K562 (cell line): ENCODE data around the gene FKRP. TPM values are rescaled to one million over a fixed set of nuclear protein-coding genes. Genes with fewer than 3 reads are reported as not detected.

Source experiments
- ATF7 ChIP-seq: fragments of 450-650 bp; IDR thresholded peaks from 2 replicates; pipeline ENCODE4 v1.7.1; 2014; ENCODE audit warnings: mild to moderate bottlenecking, moderate library complexity
- CREB3L1 ChIP-seq: fragments of 450-650 bp; IDR thresholded peaks from 2 replicates; pipeline ENCODE4 v1.6.1; 2014; ENCODE audit warnings: low read depth, mild to moderate bottlenecking, moderate library complexity, borderline replicate concordance
- CREM ChIP-seq: IDR thresholded peaks from 2 replicates; pipeline ENCODE4 v1.6.1; 2014; ENCODE audit warnings: antibody characterized with exemption, low read depth
- CTBP1 ChIP-seq: fragments of 450-650 bp; IDR thresholded peaks from 2 replicates; pipeline ENCODE4 v1.6.1; 2016; ENCODE audit warnings: borderline replicate concordance
- DACH1 ChIP-seq: fragments of 450-650 bp; IDR thresholded peaks from 2 replicates; pipeline ENCODE4 v1.6.1; 2018; ENCODE audit not compliant: partially characterized antibody
- DEAF1 ChIP-seq: fragments of 450-650 bp; formaldehyde crosslinking; IDR thresholded peaks from 2 replicates; pipeline ENCODE4 v1.4.0; 2020; ENCODE audit warnings: mild to moderate bottlenecking, moderate library complexity
- ETV1 ChIP-seq: fragments of 450-650 bp; conservative IDR thresholded peaks from 2 replicates; pipeline ENCODE4 v1.6.1; 2016; ENCODE audit warnings: missing genetic modification characterization, control low read depth, low read depth, missing compliant biosample characterization
- GABPB1 ChIP-seq: sonication (generic); formaldehyde crosslinking; IDR thresholded peaks from 2 replicates; pipeline ENCODE4 v1.8.0; 2022; ENCODE audit warnings: mild to moderate bottlenecking, missing genetic modification reagents
- GATA2 ChIP-seq: sonication (generic); formaldehyde crosslinking; IDR thresholded peaks from 2 replicates; pipeline ENCODE4 v1.4.0; 2020; ENCODE audit warnings: mild to moderate bottlenecking, missing genetic modification reagents
- MAZ ChIP-seq, 2 experiments: fragments of 450-650 bp in 1 of 2; sonication (generic) in 1 of 2; formaldehyde crosslinking; IDR thresholded peaks in 1 of 2; conservative IDR thresholded peaks in 1 of 2; 2 replicates each; pipeline versions ENCODE4 v1.4.0 to v1.5.0; 2020; ENCODE audit warnings: mild to moderate bottlenecking in 1 of 2, missing genetic modification reagents in 1 of 2
- SPI1 ChIP-seq: IDR thresholded peaks from 2 replicates; pipeline ENCODE4 v1.6.1; 2011; ENCODE audit warnings: low read depth, low read length, control low read depth, borderline replicate concordance
- TEAD4 ChIP-seq, 2 experiments: sonication (generic) in 1 of 2; formaldehyde crosslinking in 1 of 2; IDR thresholded peaks; 2 replicates each; pipeline versions ENCODE4 v1.6.1 to v1.8.0; 2012 to 2022; ENCODE audit warnings: borderline replicate concordance in 1 of 2, inconsistent platforms in 1 of 2, low read length in 1 of 2, mild to moderate bottlenecking in 1 of 2, missing genetic modification reagents in 1 of 2
- ZNF121 ChIP-seq: sonication (generic); formaldehyde crosslinking; conservative IDR thresholded peaks from 2 replicates; pipeline ENCODE4 v1.8.0; 2022; ENCODE audit warnings: missing genetic modification reagents
- ZNF146 ChIP-seq: IDR thresholded peaks from one replicate; pipeline ENCODE4 v1.6.1; 2018; ENCODE audit warnings: missing compliant biosample characterization; ENCODE audit not compliant: unreplicated experiment
- ZNF395 ChIP-seq: fragments of 200-800 bp; sonication (Bioruptor generic); IDR thresholded peaks from 2 replicates; pipeline ENCODE4 v1.6.1; 2017; ENCODE audit warnings: missing genetic modification characterization, missing compliant biosample characterization
- ZNF445 ChIP-seq: fragments of 250-450 bp; sonication (Bioruptor Pico); IDR thresholded peaks from 2 replicates; pipeline ENCODE4 v1.4.0; 2020; ENCODE audit warnings: low read depth, mild to moderate bottlenecking, moderate library complexity
- ZNF584 ChIP-seq: fragments of 200-800 bp; sonication (Bioruptor generic); IDR thresholded peaks from 2 replicates; pipeline ENCODE4 v1.6.1; 2016; ENCODE audit warnings: low read depth, mild to moderate bottlenecking, missing genetic modification characterization, missing compliant biosample characterization
- polyA plus RNA-seq, 8 experiments: library from polyadenylated mRNA; depleted of rRNA in 4 of 8; stranded (reverse) in 5 of 8; unstranded in 3 of 8; fragments of >200 nt; fragmentation: Nextera tagmentation in 2 of 8; fragmentation: Illumina TruSeq in 1 of 8; extraction: Ambion mirVana in 2 of 8; extraction: Trizol in 1 of 8; gene quantifications; 2 replicates each; pipeline versions ENCODE4 v1.2.1 to v1.2.3, GENCODE V29; 2011 to 2014; ENCODE audit warnings: inconsistent platforms in 1 of 8, missing spikeins in 1 of 8
- total RNA-seq, 7 experiments: library from RNA; depleted of rRNA in 6 of 7; stranded (reverse); fragments of >200 nt in 6 of 7; fragmentation: Illumina TruSeq in 2 of 7; extraction: Trizol in 2 of 7; gene quantifications; 2 replicates each; pipeline versions ENCODE4 v1.2.1 to v1.2.3, GENCODE V29; 2011 to 2021; ENCODE audit warnings: low replicate concordance in 1 of 7
- TF ChIP-seq, protein P1 (sequence below): conservative IDR thresholded peaks from 2 replicates; pipeline ENCODE4 v1.6.1; 2011; ENCODE audit warnings: low read depth, mild to moderate bottlenecking, low read length; ENCODE audit not compliant: control insufficient read depth
- TF ChIP-seq, protein P2 (sequence below): fragments of 450-650 bp; IDR thresholded peaks from 2 replicates; pipeline ENCODE4 v1.6.1; 2016

The FKRP gene
- total and polyA plus RNA-seq, 9 of the 15 experiments (the other 6 are each of a cell fraction or from before 2014, with no cell fraction given), result 0.68 to 16.1 (median 6.5) TPM

DNA sequence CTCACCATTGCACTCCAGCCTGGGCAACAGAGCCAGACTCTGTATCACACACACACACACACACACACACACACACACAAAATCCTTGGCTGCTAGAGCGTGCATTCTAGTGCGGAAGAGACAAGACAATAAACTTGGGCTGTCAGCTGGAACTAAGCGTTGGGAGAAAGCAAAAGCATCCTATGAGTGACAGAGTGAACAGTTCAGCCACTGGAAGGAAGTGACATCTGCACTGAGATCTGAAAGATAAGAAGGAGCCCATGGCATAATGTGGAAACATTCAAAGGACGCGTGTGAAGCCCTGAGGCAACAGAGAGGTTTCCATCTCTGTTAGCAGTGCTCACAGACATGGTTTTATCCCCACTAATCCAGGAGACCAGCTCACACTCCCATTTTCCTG, 46.1 kb downstream of the FKRP start (continued):
- TF ChIP-seq SPI1, result peak; percentile 65; the same call in 1 of the 2 replicates
- TF ChIP-seq, protein P1, sequence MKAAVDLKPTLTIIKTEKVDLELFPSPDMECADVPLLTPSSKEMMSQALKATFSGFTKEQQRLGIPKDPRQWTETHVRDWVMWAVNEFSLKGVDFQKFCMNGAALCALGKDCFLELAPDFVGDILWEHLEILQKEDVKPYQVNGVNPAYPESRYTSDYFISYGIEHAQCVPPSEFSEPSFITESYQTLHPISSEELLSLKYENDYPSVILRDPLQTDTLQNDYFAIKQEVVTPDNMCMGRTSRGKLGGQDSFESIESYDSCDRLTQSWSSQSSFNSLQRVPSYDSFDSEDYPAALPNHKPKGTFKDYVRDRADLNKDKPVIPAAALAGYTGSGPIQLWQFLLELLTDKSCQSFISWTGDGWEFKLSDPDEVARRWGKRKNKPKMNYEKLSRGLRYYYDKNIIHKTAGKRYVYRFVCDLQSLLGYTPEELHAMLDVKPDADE, result no peak
- TF ChIP-seq DACH1, result peak; percentile 7
- TF ChIP-seq CTBP1, result 0 out of 2 replicates have a peak, but pooled peaks have one; percentile 32
- peak; percentile 62; the same call in 1 of the 2 replicates for TF ChIP-seq ZNF121 (CRISPR knock-in tag)
- TF ChIP-seq GATA2 (CRISPR knock-in tag), result peak; percentile 82
- no peak for TF ChIP-seq ZNF584 (CRISPR knock-in tag)
- TF ChIP-seq, protein P2, sequence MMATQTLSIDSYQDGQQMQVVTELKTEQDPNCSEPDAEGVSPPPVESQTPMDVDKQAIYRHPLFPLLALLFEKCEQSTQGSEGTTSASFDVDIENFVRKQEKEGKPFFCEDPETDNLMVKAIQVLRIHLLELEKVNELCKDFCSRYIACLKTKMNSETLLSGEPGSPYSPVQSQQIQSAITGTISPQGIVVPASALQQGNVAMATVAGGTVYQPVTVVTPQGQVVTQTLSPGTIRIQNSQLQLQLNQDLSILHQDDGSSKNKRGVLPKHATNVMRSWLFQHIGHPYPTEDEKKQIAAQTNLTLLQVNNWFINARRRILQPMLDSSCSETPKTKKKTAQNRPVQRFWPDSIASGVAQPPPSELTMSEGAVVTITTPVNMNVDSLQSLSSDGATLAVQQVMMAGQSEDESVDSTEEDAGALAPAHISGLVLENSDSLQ, result peak; percentile 93
- TF ChIP-seq ZNF395, result 0 out of 2 replicates have a peak, but pooled peaks have one; percentile 58
- no peak for TF ChIP-seq TEAD4 (IDR thresholded peaks at IDR 0.05; ENCODE audit: low read length)
- no peak for TF ChIP-seq TEAD4 (CRISPR knock-in tag; IDR thresholded peaks at IDR 0.05; ENCODE audit: borderline replicate concordance)
- peak; percentile 46; the same call in 1 of the 2 replicates for TF ChIP-seq ETV1
- TF ChIP-seq ZNF146 (CRISPR knock-in tag), result no peak
- TF ChIP-seq GABPB1 (CRISPR knock-in tag), result peak; percentile 29; the same call in 1 of the 2 replicates
- TF ChIP-seq MAZ (CRISPR knock-in tag; conservative IDR thresholded peaks at IDR 0.05 in 1 of 2, IDR thresholded peaks at IDR 0.05 in 1 of 2), result 0 out of 4 replicates have a peak, but pooled peaks of 1 of the 2 experiments have one; percentile 12
- peak; percentile 41; the same call in 1 of the 2 replicates for TF ChIP-seq ATF7
- no peak for TF ChIP-seq CREB3L1
- TF ChIP-seq ZNF445, result no peak
- TF ChIP-seq CREM, result peak; percentile 80
- no peak for TF ChIP-seq DEAF1
